ENCODE measurements around the gene CDH11. TPM values are rescaled to one million over a fixed set of nuclear protein-coding genes. Genes with fewer than 3 reads are reported as not detected.

Gene CDH11
- total RNA-seq, 4 donors from 2014 or later: 22.4 to 47.8 (median 35.6) TPM

GRCh38 chr16:64907844-64908243 lies 214.0 kb downstream of the CDH11 start:
- DNase-seq (ENCODE audit: extremely low spot score): no peak
- no peak overlapping the region for H3K4me3 ChIP-seq
- intact Hi-C loops (cut with DNase I): no loop called here
- no peaks in the 10 kb centered on the region for H3K36me3 ChIP-seq
- H3K27ac ChIP-seq (replicated peaks in 1 of 4): no peak overlapping the region
- no peak for TF ChIP-seq POLR2A (IDR thresholded peaks at IDR 0.05; ENCODE audit: low read depth)
- no peak for TF ChIP-seq POLR2AphosphoS5 (IDR thresholded peaks at IDR 0.05)
- no peak for TF ChIP-seq EP300 (IDR thresholded peaks at IDR 0.05)
- TF ChIP-seq CTCF (IDR thresholded peaks at IDR 0.05): no peak
- no peaks in the 10 kb centered on the region for H3K27me3 ChIP-seq
- WGBS: 54% methylated on average over 5 of the region's 5 CpGs
- H3K4me1 ChIP-seq: peaks cover 0 to 7% (median 4%) of the 10 kb centered on the region in 4 donors
- no peaks in the 10 kb centered on the region for H3K9me3 ChIP-seq

GRCh38 chr16:64903770-64904169 lies 218.1 kb downstream of the CDH11 start:
- intact Hi-C loops (cut with DNase I): no loop called here
- Histone ChIP-seq H3K27ac (replicated peaks in 1 of 4) (no peak overlapping the region), H3K36me3 (no peaks in the 10 kb centered on the region), H3K9me3 (no peaks in the 10 kb centered on the region), H3K4me3 (no peak overlapping the region), H3K27me3 (no peaks in the 10 kb centered on the region), H3K4me1 (peaks cover 0 to 5% (median 0%) of the 10 kb centered on the region in 4 donors)
- no peak for DNase-seq (ENCODE audit: extremely low spot score)
- WGBS: 88% methylated on average over 3 of the region's 3 CpGs
- no peak for TF ChIP-seq POLR2AphosphoS5 (IDR thresholded peaks at IDR 0.05)
- no peak for TF ChIP-seq POLR2A (IDR thresholded peaks at IDR 0.05; ENCODE audit: low read depth)
- no peak for TF ChIP-seq CTCF (IDR thresholded peaks at IDR 0.05)
- TF ChIP-seq EP300 (IDR thresholded peaks at IDR 0.05): no peak

- Histone ChIP-seq H3K27ac (replicated peaks in 1 of 4) (no peak overlapping the region), H3K4me1 (peaks cover 0 to 7% (median 0%) of the 10 kb centered on the region in 4 donors), H3K9me3 (no peaks in the 10 kb centered on the region), H3K4me3 (no peak overlapping the region), H3K27me3 (no peaks in the 10 kb centered on the region), H3K36me3 (no peaks in the 10 kb centered on the region)
- TF ChIP-seq CTCF (IDR thresholded peaks at IDR 0.05): no peak
- TF ChIP-seq POLR2AphosphoS5 (IDR thresholded peaks at IDR 0.05): no peak
- no peak for TF ChIP-seq EP300 (IDR thresholded peaks at IDR 0.05)
- no peak for TF ChIP-seq POLR2A (IDR thresholded peaks at IDR 0.05; ENCODE audit: low read depth)
- DNase-seq (ENCODE audit: extremely low spot score): no peak
- intact Hi-C loops (cut with DNase I): no loop called here
- WGBS: 81% methylated on average over 2 of the region's 2 CpGs
Measured at GRCh38 chr16:64900517-64900916, 221.3 kb downstream of the CDH11 start.

GRCh38 chr16:64900019-64900418 lies 221.8 kb downstream of the CDH11 start:
- intact Hi-C loops (cut with DNase I): no loop called here
- no peak overlapping the region for H3K27ac ChIP-seq (replicated peaks in 1 of 4)
- TF ChIP-seq POLR2A (IDR thresholded peaks at IDR 0.05; ENCODE audit: low read depth) (no peak), POLR2AphosphoS5 (IDR thresholded peaks at IDR 0.05) (no peak)
- no peak for DNase-seq (ENCODE audit: extremely low spot score)
- H3K36me3 ChIP-seq: no peaks in the 10 kb centered on the region
- H3K4me3 ChIP-seq: no peak overlapping the region
- no peaks in the 10 kb centered on the region for H3K9me3 ChIP-seq
- WGBS: 48% methylated on average over 2 of the region's 2 CpGs
- no peaks in the 10 kb centered on the region for H3K27me3 ChIP-seq
- peaks cover 0 to 7% (median 0%) of the 10 kb centered on the region in 4 donors for H3K4me1 ChIP-seq

- intact Hi-C loops (cut with DNase I): no loop called here
- H3K36me3 ChIP-seq: no peaks in the 10 kb centered on the region
- H3K9me3 ChIP-seq: no peaks in the 10 kb centered on the region
- 80% methylated on average over 2 of the region's 2 CpGs for WGBS
- no peak overlapping the region for H3K4me3 ChIP-seq
- no peaks in the 10 kb centered on the region for H3K27me3 ChIP-seq
- no peak overlapping the region for H3K27ac ChIP-seq (replicated peaks in 1 of 4)
- peaks cover 0 to 7% (median under 1%) of the 10 kb centered on the region in 4 donors for H3K4me1 ChIP-seq
- DNase-seq (ENCODE audit: extremely low spot score): no peak
- TF ChIP-seq EP300 (IDR thresholded peaks at IDR 0.05): no peak
- TF ChIP-seq POLR2AphosphoS5 (IDR thresholded peaks at IDR 0.05): no peak
- TF ChIP-seq POLR2A (IDR thresholded peaks at IDR 0.05; ENCODE audit: low read depth): no peak
- no peak for TF ChIP-seq CTCF (IDR thresholded peaks at IDR 0.05)
Measured at GRCh38 chr16:64898159-64898558, 223.7 kb downstream of the CDH11 start.
